HCEC 1CT (cell line): ENCODE data around the gene ACO2.
A peak's percentile ranks its signal among the peaks of the same experiment; 100 is the strongest.

Experiments
- DNase-seq: peaks from one replicate; pipeline ENCODE4 v3.0.0-alpha.2; 2017

Gene ACO2

GRCh38 chr22:41524809-41525449 is 56.0 kb downstream of the ACO2 start:
- peak; percentile 60 for DNase-seq

- no peak for DNase-seq
Observed at GRCh38 chr22:41525450-41526225, 56.7 kb downstream of the ACO2 start.

- no peak for DNase-seq
Observed at GRCh38 chr22:41526226-41526829, 57.4 kb downstream of the ACO2 start.

DNA sequence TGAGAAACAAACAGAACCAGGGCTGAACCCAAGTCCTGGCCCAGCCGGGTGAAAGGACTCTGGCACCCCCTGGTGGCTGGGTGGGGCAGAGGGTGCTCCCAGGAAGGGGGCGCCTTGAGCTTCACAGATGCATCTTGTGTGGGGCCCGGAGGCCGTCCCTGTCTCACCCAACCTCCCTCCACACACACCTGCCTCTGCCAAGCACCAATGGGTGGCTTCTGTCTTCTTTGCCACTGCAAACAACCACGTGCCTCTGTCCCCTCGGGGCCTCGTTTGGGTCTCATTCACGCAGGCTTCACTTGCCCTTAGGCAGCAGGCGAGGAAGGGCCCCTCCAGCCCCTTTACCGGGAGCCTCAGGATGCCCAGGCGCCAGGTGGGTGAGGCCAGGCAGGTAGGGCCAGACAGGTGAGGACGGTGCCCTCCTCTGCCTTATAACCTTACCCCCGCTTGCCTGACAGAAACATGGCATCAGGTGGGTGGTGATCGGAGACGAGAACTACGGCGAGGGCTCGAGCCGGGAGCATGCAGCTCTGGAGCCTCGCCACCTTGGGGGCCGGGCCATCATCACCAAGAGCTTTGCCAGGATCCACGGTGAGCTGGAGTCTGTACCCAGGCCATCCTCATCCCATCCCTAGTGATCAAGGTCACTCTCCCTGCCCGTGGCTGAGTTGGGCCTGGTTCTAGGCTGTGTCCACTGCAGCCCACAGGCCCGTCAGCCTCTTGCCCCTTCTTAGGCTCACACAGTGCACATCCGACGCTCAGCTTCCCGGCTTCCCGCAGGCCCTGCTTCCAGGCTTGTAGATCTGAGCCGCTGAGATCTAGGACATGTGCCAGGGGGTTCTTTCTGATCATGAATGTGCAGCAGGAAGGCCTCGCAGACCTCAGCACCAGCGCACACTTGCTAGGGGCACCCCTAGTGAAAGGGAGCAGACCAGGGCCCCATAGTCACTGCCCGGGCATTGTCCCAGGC is 58.2 kb downstream of the ACO2 start:
- DNase-seq: peak; percentile 13

GRCh38 chr22:41528132-41528766 is 59.3 kb downstream of the ACO2 start:
- DNase-seq: no peak

DNA sequence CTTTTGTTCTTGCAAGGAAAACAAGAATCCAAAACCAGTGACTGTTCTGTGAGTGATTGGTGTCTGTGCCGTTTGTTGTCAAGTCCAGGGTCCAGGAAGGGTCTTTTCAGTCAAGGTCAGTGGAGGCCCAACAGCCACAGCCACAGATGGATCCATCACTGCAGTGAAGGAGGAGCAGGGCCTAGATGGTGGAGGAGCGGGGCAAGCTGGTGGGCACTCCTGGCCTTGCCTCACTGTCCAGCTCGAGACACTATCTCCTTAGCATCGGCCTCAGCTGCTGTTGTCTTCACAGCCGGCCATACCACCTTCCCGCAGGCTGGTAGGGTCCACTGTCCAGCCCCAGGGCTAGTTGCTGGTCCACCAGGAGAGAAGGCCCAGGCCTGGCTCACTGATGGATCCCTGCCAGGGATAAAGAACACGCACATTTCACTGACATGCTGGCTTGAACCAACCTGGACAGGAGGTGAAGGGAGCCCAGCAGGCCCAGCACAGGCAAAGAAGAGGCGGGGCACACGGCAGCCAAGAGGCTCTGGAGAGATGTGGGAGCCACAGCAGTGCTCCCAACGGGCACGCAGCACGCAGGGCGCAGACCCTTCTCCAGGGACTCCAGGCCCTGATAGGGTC is 60.1 kb downstream of the ACO2 start:
- DNase-seq: no peak

DNA sequence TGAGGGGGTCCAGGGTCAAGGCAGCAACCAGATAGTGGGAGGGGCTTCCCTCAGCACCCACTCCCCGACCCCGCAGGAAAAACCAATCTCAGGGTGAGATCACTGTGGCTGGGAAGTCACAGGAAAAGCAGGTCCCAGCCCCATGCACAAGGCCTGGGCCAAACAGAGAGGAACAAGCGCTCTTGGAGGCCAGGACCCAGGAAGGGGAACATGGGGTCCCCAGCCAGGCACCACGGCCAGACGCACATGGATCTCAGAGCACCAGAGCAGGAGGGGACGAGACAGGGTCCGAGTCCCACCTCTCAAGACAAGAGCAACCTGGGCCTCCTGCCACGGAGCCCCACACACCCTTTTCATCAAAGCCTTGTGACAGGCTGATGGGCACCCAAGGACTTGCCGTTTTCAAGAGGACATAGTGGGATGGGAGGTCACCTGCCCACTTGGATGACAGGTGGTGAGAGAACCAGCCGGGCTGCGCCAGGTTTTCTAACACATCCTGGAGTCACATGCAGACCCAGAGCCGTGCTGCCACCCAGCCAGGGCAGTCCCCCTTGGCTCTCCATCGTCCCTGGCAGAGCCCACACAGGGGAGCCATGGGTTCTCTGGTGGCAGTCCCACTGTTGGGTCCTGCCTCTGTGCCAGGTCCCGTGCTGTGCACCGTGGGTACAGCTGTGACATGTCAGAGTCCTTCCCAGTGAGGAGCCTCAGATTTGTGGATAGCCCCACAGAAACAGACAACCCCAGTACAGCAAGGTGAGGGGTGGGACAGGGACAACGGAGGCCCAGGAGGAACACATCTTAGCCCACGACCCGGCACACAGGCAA is 62.2 kb downstream of the ACO2 start:
- no peak for DNase-seq

DNA sequence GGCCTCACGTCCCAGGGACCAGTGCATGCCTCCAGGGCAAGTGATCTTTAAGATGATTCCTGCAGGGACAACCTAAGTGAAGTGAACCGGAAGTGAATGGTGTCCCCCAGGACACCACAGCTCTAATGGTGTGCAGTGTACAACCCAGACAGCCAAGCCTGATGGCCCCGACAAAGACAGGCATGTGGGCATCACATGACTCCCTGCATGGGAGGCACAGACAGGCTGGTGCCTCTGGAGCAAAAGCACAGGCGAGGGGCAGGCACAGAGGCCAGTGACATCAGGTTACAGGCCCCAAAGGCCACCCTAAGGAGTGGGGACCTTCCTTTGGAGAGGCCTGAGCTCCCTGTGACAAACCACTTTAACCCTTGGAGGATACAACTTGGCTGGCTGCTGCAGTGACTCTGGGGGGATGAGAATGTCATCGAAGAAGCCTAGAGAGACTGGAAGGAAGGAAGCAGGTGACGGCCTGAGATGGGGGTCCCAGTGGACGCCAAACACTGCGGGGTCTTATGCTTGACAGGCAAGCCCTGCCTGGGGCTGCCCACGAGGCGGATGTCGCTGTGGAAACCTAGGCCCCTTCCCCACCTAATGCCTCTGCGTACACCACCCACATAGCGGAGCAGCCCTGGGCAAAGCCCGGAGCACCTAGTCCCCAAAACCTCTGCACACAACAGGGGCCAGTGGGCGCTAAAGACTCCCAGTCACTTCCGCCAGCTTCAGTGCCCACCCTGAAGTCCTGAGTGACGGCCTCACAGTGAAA is 63.0 kb downstream of the ACO2 start:
- DNase-seq: no peak

DNA sequence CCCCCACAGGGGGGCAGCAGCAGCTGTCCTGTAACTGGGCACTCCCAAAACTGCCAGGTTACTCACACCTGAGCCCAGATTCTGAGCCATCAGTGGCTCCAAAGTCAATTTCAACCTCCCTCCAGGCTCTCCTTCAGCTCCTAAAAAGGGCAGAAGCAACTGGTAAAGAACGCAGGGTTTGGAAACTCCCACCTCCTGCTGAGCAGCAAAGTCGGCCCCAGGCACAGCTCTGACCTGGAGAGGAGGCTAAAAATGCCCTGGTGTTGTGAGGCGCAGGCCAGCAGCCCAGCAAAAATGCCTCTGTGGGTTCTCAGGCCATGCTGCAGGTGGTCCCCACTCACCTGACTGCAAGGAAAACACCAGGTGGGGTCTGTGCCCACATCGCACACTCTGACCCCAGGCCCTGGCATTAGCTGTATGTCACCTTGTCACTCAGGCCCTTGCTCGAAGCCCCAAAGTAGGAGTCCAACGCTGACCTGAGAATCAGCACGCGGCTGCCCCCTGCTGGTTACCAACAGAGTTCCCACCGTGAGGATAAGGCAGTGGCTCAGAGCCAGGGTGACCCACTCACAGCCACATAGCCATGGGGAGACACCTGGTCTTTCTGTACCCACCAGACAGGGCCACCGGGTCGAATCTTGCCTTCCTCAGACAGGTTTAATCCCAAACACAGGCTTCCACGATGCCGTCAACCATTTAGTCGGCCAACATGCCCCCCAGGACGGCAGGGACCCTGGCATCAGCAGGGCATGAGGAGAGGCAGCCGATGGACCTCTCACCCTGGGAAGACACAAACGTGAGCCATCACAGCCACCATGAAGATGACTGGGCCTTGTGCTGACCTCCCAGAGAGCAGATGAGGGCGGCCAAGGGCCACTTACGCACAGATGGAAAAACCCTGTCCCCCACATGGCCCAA is 64.2 kb downstream of the ACO2 start:
- peak; percentile 52 for DNase-seq

DNA sequence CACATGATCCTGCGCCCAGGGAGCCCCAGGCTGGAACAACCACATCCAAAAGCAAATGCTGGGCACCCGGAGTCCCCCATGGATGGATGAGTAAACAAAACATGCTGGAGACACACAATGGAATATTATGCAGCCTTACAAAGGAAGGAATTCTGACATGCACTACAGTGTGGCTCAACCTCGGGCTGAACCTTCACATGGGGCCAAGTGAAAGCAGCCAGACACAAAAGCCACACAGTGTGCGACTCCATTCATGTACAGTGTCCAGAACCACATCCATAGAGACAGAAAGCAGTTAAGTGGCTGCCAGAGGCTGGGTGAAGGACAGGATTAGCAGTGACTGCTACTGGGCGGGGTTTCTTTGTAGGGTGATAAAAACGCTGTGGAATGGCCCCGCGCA is 65.3 kb downstream of the ACO2 start:
- no peak for DNase-seq

- DNase-seq: peak; percentile 16
Observed at GRCh38 chr22:41535244-41535643, 66.3 kb downstream of the ACO2 start.

GRCh38 chr22:41537203-41537602 is 68.3 kb downstream of the ACO2 start:
- DNase-seq: no peak

DNA sequence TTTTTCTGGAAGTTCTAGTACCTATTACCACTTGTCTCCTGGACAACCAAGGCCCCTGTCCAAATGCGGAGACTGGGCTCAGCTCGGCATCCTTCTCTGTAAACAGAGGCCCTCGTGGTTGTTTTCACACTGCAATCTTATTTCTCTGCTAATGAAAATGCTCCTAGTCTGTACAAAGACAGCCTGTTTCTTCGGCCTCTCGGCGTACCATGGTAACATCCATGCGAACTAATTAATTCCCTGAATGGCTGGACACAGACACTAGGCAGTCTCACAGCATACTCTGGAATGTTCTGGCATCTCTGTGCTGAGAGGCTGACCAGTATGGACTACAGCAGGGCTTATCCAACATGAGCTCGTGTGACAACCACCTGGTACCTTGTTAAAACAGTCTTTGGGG is 69.7 kb downstream of the ACO2 start:
- no peak for DNase-seq

DNA sequence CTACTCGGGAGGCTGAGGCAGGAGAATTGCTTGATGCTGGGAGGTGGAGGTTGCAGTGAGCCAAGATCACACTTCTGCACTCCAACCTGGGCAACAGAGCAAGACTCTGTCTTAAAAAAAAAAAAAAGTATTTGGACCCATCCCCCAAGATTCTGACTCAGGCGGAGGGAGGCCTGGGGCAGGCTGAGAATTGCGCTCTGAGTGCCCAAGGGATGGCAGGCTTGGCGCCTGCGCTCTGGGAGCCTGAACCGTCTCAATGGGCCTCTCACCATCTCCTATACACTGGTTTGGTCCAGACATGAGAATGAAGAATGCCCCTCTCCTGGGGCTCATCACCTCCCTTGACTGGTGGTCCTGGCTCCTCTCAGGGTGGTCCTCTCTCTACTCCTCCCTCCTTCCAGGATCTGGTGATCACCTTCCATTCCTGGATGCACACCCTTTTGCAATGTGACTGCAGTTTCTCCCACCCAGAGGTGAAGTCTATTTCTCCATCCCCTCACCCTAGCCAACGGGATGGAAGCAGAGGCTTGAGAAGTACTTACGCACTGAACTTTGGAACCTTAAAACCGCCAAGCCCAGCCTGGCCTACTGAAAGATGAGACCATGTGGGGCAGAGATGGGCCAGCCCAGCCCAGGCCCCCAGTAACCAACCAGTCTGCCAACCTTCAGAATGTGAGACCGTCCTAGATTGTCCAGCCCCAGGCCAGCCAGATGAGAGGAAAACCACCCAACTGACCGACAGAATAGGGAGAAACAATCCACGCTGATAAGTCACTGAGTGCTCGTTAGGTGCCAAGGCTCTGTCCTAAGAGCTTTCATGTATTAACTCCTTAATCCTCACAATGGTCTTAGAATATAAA is 70.5 kb downstream of the ACO2 start:
- DNase-seq: no peak

GRCh38 chr22:41540006-41540315 is 71.0 kb downstream of the ACO2 start:
- DNase-seq: no peak

DNA sequence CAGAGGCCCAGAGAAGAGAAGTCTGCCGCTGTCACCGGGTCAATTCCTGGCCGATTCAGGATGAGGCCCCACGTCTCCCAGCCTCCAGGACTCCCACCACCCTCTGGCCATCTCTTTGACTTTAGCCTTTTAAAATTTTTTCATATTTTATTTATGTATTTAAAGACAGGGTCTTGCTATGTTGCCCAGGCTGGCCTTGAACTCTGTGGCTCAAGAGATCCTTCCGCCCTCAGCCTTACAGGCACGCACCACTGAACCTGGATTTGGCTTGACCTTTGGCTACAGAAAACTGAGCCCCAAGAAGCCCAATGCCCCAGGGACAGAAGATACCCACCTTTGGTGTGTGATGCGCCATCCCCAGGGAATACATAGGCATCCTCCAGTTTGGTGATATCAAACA is 71.4 kb downstream of the ACO2 start:
- no peak for DNase-seq

DNA sequence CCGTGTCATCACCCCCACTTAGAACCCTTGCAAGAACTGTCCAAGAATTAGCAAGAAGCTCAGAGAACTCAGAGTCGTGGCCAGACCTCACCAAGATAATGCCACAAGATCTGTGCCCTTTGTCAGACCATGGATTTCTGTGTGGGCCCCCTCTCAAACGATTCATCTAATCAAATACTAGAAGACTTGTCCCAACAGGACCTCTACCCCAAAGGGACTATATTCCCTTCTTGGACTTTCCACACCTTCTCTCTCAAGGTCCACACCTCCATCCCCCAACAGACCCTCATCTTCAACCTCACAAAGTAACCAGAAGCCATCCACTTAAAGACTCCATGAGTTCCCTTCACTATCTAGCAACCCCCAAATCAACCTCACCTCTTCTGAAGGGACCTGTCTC is 72.6 kb downstream of the ACO2 start:
- no peak for DNase-seq

GRCh38 chr22:41542224-41542623 is 73.3 kb downstream of the ACO2 start:
- no peak for DNase-seq
